Stimulated activated CD4-positive, alpha-beta T cell treated with anti-CD3 and anti-CD28 coated beads, Interleukin-2, amount 100 ng/mL, for 4 hours (primary cell): ENCODE measurements around the gene CSMD2.

ENCODE experiments used
- DNase-seq: peaks from one replicate; pipeline ENCODE4 v3.0.0-alpha.2; 2020; ENCODE audit warnings: low read depth

The CSMD2 gene

DNA sequence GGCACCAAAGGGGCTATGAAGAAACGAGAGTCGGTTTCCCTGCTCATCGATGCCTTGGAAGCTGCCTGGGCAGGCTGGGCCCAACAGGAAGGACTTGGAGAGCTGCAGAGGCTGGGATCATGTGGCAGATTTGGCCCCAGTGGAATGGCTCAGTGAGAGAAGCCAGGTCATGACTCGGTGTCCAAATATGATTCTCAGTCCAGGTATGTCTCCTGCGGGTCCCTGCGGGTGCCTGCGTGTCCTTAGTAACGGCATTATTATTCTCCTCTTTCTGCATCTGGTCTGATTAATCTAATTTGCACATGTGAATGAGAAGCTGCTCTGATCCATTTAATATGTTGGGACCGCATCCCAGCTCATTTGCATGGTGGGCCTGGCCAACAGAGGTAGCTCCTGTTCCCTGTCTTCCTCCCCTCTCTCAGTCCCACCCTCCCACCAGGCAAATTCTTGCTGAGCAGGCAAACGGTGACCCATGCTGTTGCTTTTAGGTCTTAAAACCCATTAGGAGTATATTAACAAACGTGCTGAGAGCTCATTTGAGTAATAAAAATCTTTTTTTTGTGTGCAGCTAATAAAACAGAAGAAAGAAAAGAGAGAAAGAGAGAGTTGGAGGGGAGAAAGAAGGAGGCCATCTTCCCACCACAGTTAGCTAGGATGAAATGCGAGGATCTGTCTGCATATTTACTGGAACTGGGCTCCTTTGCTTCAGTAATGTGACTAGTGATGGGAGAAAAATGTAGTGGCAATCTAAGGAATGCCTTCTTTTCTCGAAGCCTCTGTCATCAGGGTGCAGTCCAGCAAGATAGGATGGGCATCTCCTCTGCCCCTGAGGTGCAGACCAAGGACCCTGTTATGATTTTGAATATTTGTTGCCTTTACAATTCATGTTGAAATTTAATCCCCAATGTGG lies 167.6 kb downstream of the CSMD2 start:
- no peak for DNase-seq

DNA sequence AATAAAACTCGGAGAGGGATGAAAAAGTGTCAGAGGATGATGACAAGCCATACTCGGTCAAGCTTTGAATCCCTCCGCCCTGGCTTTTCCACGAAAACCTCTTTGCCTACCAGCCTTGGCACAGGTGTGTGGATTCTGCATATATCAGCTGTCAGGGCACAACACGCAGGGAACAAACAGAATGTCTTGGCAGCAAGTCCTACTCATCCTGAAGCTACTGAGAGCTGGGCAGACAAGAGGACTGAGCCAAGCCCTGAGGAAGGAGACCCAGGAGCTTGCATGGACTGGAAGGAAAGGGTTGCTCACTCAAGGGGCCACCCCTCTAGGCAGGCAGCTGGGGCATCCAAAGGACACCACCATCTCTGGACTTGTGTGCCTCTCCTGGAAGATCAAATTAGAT lies 168.7 kb downstream of the CSMD2 start:
- no peak for DNase-seq

DNA sequence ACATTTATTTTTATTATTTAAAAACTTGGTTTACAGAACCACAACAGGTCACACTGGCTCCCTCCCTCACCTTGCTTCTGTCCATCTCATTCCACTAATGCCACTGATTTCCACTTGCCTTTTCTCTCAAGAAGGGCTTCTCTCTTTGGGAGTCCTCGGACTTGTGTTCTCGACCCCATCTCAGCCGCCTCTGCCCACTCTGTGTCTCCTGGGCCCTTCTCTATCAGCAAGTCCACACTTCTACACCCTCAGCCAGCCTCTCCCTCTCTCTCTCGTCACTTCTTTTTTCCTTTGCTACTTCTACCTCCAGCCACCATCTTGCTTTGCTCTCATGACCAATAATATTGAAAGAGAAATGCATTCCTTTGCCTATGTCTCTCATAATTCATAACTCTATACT lies 171.7 kb downstream of the CSMD2 start:
- DNase-seq: no peak

DNA sequence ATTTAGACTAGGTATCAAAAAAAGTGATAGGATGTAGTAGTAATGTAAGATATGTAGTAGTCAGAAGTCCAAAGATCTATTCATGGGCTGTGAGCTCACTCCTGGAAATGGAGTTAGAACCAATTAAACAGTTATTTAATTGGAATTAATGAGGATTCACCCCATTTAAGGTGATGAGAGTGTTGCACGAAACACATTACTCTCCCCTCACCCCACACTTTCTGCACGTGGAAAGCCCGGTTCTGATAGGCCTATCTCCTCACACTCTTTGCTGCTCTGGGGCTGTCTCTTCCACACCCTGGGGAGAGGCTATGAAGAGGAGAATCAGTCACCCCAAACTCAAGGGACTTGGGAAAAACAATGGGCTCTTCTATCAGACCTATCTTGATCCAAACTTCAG lies 174.7 kb downstream of the CSMD2 start:
- DNase-seq: no peak

DNA sequence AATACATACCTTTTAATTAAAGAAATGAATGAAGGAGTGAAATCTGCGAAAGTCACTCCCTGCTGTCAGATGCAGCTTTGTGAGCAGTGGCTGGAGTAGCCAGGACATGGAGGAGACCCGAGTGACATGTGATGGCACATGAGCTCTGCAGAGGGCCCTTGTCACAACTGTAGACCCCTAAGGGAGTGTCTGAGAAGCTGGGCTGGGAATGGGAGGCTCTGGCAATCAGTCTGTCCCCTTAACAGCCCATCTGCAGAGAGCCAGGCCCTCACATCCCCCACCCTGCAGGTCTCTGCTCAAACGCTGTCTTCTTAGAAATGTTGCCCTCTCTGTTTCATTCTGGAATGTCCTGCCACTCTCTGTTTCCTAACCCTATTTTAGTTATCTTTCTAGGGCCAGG lies 176.9 kb downstream of the CSMD2 start:
- DNase-seq: no peak

DNA sequence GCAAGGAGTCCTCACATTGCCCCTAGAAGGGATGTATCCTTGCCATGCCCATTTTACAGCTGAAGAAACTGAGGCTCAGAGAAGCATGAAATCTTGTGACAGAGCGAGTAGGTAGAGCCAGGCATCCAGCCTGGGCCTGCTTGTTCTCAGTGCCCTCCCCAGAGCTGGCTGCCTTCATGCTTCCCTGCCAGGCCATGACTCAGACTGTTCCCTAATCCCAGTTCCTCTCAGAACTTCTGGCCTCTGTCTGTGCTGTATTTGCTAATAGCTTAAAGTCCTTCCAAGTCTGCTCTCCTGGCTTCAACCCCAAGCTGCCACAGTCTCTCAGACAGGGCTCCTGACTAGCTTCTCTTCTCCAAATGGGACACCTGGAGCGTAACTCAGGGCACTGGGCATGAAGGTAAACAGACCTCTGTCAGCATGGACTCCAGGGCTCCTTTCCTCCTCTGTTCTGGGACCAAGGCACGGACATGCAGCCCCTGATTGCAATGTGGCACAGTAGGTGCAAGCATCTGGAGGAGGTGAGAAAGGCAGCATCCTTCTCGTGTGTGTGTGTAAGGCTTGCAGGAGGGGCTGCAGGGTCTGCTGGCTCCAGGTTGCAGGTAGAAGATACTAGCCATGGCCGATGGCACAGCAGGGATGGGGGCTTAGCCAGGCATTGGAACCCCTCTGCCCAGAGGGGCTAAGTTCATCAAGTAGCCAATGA lies 178.5 kb downstream of the CSMD2 start:
- no peak for DNase-seq

DNA sequence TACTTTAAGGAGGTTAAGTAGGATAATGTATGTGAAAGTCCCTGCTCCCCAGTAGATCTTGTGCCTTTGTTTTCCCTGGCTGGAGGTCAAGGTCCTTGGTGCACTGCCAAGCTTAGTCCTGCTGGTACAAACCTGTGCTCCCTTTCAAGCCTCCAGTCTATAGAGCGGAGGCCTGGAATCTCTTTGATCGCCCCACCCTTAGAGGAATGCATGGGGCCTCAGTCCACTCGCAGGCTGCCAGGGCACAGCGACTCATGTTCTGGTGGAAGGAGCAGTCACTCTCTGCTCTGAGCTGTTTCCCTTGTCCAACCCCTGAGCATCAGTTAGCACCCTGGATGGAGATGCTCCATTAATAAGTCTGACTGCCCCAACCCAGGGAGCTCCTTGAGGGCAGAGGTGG lies 179.4 kb downstream of the CSMD2 start:
- no peak for DNase-seq

DNA sequence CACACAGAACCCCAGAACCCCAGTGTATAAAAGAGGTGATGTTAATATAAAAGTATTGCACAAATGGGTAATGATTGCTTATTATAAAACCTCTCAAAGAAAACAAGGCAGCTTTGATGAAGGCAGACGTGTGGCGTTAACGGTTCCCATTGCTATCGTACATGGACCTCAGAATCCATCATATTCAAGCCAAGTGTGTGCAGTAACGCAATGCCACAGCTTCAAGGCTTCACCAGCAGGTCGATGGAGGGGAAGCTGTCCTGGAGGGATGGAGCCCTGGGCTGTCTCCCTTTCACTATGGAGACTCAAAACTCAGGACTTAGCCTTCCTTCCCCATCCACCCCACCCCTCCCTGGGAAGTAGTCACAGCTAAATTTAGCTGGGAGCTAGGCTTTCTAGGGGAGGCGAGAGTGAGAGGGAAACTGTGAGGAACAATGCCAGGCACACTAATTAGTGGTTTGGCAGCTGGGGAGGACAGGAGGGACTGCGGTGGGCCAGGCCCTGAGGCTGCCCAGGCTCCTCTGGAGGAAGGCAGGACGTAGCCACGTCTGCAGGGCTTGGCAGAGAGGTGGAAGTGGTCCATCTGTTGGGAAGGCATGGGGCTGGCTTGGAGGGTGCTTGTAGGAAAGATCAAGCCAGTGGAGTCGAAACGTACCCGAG lies 180.0 kb downstream of the CSMD2 start:
- no peak for DNase-seq

DNA sequence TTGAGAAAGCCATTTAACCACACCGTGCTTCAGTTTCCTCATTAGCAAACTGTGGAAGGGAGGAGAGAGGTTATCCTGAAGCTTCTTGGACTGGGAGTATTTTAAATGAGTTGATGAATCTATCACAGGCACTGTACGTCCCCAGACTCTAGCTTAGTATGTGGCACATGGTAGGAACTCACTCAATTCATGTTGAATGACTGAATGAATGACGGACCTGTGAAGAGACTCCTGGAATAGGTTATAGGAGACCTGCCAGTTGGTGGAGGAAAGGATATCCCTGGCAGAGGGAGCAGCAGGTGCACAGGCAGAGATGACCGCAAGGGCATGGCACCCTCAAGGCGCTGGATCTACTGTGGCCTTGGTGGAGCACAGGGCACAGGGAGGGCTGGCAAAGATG lies 182.6 kb downstream of the CSMD2 start:
- DNase-seq: no peak

DNA sequence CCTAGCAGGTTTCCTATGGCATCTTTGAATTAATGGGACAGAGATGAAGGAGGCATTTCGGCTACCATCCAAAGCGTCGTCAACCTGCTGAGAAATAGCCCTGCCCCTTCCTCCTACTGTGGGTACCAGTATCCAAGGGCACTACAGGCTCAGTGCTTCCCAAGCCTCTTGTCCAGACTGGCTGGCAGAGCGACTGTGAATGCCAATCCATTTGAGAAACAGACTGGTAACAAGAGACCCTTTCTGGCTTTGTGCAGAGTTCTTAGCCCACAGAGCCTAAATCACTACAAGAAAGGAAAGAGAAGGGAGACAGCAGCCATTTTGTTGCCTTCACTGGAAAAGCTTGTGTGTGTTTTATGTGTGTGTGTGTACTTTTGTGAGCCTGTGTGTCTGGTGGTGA lies 185.7 kb downstream of the CSMD2 start:
- no peak for DNase-seq

DNA sequence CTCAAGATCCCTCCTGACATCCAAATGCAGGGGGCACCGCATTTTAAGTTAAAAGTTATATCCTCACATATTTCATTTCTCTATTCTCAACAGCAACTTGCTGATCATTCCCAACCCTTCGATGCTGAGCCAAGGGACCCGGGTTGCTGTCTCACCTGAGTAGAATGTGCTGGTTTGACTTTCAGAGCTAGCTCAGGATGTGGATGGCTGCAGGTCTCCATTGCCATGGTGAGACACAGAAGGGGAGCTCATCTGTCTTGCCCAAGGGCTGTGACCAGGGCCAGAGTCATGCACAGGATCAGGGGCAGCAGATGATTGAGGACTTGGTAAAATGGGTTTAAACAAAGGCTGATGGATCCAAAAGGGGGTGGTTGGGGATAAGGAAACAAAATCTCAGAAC lies 189.1 kb downstream of the CSMD2 start:
- DNase-seq: no peak

DNA sequence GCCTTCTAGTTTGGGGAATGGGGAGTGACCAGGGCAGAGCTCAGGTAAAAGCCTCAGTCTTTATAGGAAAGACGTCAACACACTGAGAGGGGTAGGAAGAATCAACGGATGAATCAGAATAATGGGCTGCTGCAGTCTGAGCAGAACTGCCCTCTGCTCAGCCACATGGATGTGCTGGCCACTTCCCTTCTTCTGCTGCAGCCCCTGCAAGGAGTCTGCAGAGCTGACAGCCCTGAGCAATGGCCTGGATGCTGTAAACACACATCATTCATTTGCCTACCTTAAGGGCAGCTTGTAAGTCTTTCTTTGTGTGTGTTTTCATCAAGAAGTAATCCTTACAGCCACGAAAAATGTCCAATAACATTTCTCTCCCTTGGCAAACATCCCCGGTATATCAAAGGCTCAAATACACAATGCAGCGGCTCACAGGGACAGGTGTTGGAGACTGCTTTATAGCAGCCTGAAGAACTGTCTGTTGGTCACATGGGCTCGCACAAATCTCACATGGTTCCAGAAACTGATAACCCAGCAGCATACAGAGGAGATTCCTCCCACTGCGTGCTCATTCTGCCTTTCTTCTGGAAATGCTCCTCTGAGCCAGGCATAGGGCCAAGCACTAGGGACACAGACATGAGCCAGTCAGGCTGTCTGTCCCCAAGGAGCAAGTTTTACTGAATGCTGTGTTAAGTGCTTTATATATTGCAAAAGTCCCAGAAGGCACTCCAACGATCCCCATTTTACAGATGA lies 191.1 kb downstream of the CSMD2 start:
- DNase-seq: no peak

DNA sequence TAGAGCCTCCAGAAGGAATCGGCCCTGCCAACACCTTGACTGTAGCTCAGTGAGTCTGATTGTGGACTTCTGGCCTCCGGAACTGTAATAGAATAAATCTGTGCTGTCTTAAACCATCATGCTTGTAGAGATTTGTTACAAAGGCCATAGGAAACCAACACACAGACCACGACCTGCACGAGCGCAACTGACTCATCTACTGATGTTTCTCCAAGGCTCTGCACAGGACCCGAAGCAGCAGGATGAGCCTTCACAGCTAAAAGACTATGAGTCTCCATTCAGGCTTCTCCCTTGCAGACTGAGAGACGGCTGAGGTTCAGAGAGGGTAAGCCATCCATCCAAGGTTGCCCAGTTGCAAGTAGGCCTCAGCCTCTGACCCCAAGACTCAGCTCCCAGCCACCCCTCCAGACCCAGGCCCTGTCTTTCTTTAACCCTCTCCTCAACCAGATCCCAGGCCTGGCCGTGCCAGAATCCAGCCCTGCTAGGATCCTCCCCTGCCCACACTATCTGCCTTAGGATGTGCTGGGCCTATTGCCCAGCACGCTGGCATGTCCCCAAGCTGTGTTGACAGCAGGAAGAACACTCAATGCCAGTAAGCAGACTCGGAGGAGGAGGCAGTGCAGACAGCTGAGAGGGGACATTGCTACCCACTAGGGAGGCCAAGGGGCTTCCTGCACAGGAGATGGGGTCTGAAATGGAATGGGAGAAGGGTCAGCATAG lies 192.2 kb downstream of the CSMD2 start:
- no peak for DNase-seq

DNA sequence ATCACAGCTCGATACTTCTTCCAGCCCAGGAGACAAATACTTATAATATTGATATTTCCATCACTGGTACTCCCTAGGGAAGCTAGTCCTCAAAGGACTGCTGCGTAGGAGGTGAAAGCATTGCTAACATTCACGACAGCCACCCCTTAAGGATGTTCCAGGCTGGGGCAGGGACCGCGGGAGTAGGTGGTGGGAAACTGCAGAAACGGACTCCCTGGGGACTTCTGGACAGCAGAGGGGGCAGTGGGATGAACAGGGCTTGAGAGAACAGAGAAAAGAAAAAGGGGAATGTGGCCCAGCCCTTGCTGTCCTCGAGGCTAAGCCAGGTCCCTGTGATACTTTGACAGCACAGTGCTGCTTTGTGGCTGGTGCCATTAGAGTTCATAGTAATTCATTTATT lies 193.1 kb downstream of the CSMD2 start:
- DNase-seq: no peak

DNA sequence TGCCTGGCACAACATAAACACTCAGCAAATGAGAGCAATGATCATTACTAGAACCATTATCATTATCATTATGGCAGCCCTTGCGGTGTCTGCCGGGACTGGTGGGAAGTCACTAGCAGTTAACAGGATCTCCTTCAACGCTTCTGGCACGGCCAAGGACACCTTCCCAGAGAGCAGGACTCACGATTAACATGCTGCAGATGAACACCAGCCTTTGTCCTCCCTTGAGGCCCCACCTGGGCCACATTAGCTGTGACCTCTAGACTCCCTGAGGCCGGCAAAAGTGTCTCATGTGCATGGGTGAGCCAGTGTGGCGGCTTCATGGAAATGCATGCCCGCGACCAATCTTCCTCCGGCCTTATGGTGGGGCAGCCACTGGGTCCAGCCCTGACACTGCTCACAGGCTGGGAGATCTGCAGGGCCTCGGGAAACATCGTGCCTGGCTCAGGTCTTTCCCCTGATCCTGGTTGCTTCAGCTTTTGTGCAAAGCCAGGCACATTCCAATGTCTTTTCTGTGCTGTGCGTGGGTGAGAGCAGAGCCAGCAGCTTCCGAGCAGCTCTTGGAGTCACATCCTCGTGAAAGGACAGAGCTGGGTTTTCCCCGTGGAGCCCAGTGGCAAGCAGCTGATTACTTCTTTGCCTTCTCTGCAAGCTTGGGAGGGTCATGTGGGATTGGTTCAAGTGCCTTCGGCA lies 193.9 kb downstream of the CSMD2 start:
- no peak for DNase-seq

DNA sequence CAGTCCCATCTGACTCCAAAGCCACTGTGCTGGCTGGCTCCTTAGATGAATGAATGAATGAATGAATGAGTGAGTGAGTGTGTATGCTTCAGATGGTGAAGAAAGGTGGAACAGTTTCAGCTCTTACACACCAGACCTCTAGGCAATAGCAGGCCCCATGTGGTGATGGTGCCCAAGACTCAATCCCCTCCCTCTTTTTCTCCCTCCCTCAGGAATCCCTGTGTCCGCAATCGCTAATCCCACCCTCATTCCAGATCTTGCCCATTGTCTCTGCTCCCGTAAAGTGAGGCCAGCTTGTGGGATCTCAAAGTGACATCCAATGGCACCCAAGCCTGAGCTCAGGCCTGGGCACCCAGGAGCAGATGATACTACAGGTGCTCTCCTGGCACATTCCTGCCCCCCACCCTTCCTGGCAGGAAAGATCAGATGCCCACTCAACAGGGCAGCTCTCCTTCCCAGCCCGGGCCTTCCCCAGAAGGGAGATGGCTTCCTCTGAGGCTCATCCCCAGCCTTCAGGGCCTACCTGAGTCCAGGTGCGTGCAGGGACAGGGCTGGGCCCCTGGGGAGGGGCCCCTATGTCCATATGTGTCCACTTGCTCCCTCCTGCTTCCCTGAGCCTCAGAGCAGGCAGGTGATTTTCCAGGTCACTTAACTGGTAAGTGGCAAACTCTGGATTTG lies 194.7 kb downstream of the CSMD2 start:
- DNase-seq: no peak

DNA sequence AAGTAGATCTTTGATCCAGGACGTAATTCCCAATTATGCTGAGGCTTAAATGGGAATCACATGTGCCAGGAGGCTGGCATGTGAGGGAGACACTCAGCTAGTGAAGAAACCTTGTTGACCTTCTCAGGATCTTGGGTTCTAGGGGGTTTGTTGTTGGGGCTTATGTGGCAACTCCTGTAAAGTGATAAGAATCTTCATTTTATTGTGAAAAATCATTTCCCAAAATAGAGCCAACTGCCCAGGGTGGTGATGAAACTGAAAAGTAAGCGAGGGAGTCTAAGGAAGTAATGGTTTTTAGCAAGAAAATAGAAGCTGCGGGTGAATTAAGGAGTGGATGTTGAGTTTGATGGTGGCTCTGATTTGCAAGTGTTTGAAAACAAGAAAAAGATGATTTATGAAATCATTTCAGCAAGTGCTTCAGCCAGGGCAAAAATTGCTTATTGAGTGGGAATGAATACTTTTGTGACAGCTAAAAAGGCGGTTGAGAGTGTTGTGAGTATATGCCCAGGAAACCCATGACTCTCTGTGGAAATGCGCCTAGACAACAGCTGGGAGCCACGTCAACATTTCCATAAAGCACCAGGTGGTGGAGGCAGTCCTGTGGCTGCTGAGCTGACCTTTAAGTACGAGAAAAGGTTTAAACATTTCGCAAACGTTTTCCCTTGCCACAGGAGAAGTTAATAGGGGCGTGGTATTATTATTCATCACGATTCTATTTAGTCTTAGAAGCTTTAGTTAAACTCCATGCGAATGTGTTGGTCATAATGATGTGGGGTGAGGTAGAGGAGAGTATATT lies 198.5 kb downstream of the CSMD2 start:
- DNase-seq: no peak

DNA sequence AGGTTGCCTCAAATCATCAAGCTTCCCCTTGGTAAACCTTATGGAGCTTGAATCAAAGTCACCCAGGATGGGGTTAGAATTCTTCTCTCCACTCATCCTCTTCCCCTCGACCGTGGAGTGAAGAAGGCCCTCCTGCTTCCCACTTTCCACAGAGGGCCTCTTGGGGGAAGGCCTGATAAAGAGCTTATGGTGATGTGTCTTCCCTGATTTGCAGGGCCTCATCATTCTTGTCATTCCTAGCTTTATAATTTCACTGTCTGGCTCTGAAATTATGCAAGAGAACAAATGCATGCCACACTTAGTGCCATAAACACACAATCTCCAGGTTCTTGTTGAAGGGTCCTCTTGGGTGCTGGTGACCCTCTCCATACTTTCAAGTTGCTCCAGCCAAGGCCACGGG lies 199.9 kb downstream of the CSMD2 start:
- DNase-seq: no peak

DNA sequence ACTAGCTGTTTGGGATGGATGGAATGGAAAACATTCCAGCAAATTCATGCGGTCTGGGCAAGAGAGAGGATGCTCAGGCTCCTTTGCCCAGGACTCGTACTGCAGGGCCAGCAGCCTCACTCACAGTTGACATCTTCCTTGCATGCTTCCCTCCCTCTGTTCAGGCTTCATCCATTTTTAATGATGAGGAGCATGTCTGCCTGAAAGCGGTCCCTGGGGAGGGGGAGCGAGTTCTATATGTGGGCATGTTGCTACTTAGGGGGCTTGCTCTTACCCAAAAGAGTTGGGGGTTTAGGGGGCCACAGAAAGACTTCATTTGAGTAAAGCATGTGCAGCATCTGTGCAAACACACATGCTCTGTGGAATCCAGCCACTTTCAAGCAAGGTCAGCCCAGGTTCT lies 203.0 kb downstream of the CSMD2 start:
- DNase-seq: no peak
